GM23338 (cell line): ENCODE results near the gene PSD4. TPM values are rescaled to one million over a fixed set of nuclear protein-coding genes. Genes with fewer than 3 reads are reported as not detected.

Experiments
- ATAC-seq: fragments of 200-7000 bp; cut with Tn5 transposase; 3 replicates; pipeline ENCODE4 v1.9.1; 2020
- DNase-seq: peaks from one replicate; pipeline ENCODE4 v3.0.0-alpha.2; 2015; ENCODE audit warnings: low spot score
- H2AFZ ChIP-seq: fragments of 200-600 bp; sonication (generic); 2 replicates; pipeline ENCODE4 v1.8.0; 2016; ENCODE audit warnings: antibody characterized with exemption, mild to moderate bottlenecking, moderate library complexity
- H3F3A ChIP-seq: fragments of 200-600 bp; sonication (generic); replicated peaks from 2 replicates; pipeline ENCODE4 v1.8.0; 2017; ENCODE audit warnings: antibody characterized with exemption, mixed run types, low read depth
- H3K27ac ChIP-seq: fragments of 200-600 bp; sonication (generic); 2 replicates; pipeline ENCODE4 v1.6.1; 2016; ENCODE audit warnings: low read depth
- H3K27me3 ChIP-seq: fragments of 200-600 bp; sonication (generic); 2 replicates; pipeline ENCODE4 v1.8.0; 2016; ENCODE audit warnings: mild to moderate bottlenecking, mixed run types, moderate library complexity; ENCODE audit not compliant: insufficient read depth
- H3K36me3 ChIP-seq: fragments of 200-600 bp; sonication (generic); 2 replicates; pipeline ENCODE4 v1.8.0; 2016; ENCODE audit warnings: mild to moderate bottlenecking; ENCODE audit not compliant: insufficient read depth
- H3K4me1 ChIP-seq: fragments of 200-600 bp; sonication (generic); 2 replicates; pipeline ENCODE4 v1.8.0; 2016; ENCODE audit warnings: mild to moderate bottlenecking, moderate library complexity; ENCODE audit not compliant: insufficient read depth
- H3K4me2 ChIP-seq: fragments of 200-600 bp; sonication (generic); 2 replicates; pipeline ENCODE4 v1.7.1; 2017; ENCODE audit warnings: mixed run types
- H3K4me3 ChIP-seq: fragments of 200-600 bp; sonication (generic); 2 replicates; pipeline ENCODE4 v1.6.1; 2016; ENCODE audit warnings: mixed run types
- H3K79me2 ChIP-seq: fragments of 200-600 bp; sonication (generic); replicated peaks from 2 replicates; pipeline ENCODE4 v1.8.0; 2017; ENCODE audit warnings: mild to moderate bottlenecking; ENCODE audit not compliant: insufficient read depth
- H3K9me2 ChIP-seq: fragments of 200-600 bp; sonication (generic); 2 replicates; pipeline ENCODE4 v1.8.0; 2017; ENCODE audit not compliant: insufficient read depth
- H4K20me1 ChIP-seq: fragments of 200-600 bp; sonication (generic); replicated peaks from 2 replicates; pipeline ENCODE4 v1.8.0; 2017; ENCODE audit warnings: mild to moderate bottlenecking; ENCODE audit not compliant: insufficient read depth
- H3K27ac Mint-ChIP-seq: 2 replicates; pipeline ENCODE4 v1.8.0; 2020; ENCODE audit warnings: inconsistent platforms, mild to moderate bottlenecking, moderate library complexity, mixed read lengths
- H3K27me3 Mint-ChIP-seq: 3 replicates; pipeline ENCODE4 v1.8.0; 2022; ENCODE audit warnings: low read depth, mild to moderate bottlenecking, moderate library complexity, mixed read lengths, inconsistent platforms; ENCODE audit not compliant: insufficient read depth, poor library complexity
- H3K36me3 Mint-ChIP-seq: 3 replicates; pipeline ENCODE4 v1.8.0; 2021; ENCODE audit warnings: low read depth, mild to moderate bottlenecking, inconsistent platforms, moderate library complexity, mixed read lengths
- H3K4me1 Mint-ChIP-seq: 3 replicates; pipeline ENCODE4 v1.8.0; 2020; ENCODE audit warnings: mild to moderate bottlenecking, inconsistent platforms, mixed read lengths
- H3K4me3 Mint-ChIP-seq: 3 replicates; pipeline ENCODE4 v1.8.0; 2021; ENCODE audit warnings: moderate library complexity, mild to moderate bottlenecking, inconsistent platforms, mixed read lengths
- H3K9me3 Mint-ChIP-seq: 3 replicates; pipeline ENCODE4 v1.8.0; 2020; ENCODE audit warnings: moderate library complexity, mild to moderate bottlenecking, inconsistent platforms, mixed read lengths
- CREB1 ChIP-seq: fragments of 250-450 bp; sonication (Bioruptor Pico); IDR thresholded peaks from 2 replicates; pipeline ENCODE4 v1.5.0; 2020; ENCODE audit warnings: low read depth, mild to moderate bottlenecking, moderate library complexity
- CTCF ChIP-seq, 2 experiments: fragments of 200-600 bp in 1 of 2; sonication (generic) in 1 of 2; conservative IDR thresholded peaks; 2 replicates each; pipeline versions ENCODE4 v1.5.1 to v1.6.1; 2016 to 2017; ENCODE audit warnings: antibody characterized with exemption in 2 of 2, low read depth in 2 of 2, mild to moderate bottlenecking in 2 of 2, moderate library complexity in 1 of 2
- JUNB ChIP-seq: IDR thresholded peaks from one replicate; pipeline ENCODE4 v1.6.1; 2016; ENCODE audit warnings: antibody characterized with exemption; ENCODE audit not compliant: unreplicated experiment
- NANOG ChIP-seq: IDR thresholded peaks from 2 replicates; pipeline ENCODE4 v1.6.1; 2016; ENCODE audit warnings: antibody characterized with exemption, borderline replicate concordance
- ZNF331 ChIP-seq: fragments of 250-450 bp; sonication (Bioruptor Pico); IDR thresholded peaks from 2 replicates; pipeline ENCODE4 v1.5.0; 2020; ENCODE audit warnings: low read depth, mild to moderate bottlenecking, moderate library complexity
- ZNF462 ChIP-seq: fragments of 250-450 bp; sonication (Bioruptor Pico); IDR thresholded peaks from 2 replicates; pipeline ENCODE4 v1.5.0; 2020; ENCODE audit warnings: mild to moderate bottlenecking, moderate library complexity
- polyA plus RNA-seq: library from polyadenylated mRNA; unstranded; fragments of >200 nt; fragmentation: Nextera tagmentation; extraction: Ambion mirVana; gene quantifications from 2 replicates; pipeline ENCODE4 v1.2.1, GENCODE V29; 2016
- total RNA-seq: library from RNA; depleted of rRNA; stranded (reverse); fragments of >200 nt; shearing (Covaris generic); gene quantifications from 2 replicates; pipeline ENCODE4 v1.2.3, GENCODE V29; 2014

The PSD4 gene
- total and polyA plus RNA-seq, 2 experiments from 2014 or later, result 0.06 to 0.66 TPM

- TF ChIP-seq ZNF462 (CRISPR knock-in tag) (no peak), NANOG (no peak), ZNF331 (CRISPR knock-in tag) (no peak), CTCF (conservative IDR thresholded peaks at IDR 0.05; ENCODE audit: low read depth in 2 of 2) (no peak), JUNB (no peak)
Observed at GRCh38 chr2:113164215-113164929, 9.4 kb upstream of the PSD4 start (continued).

GRCh38 chr2:113164930-113165585 is 8.7 kb upstream of the PSD4 start:
- peaks cover 4% of the 10 kb centered on the region; the same call in 1 of the 2 replicates for H3K4me1 ChIP-seq
- Mint-ChIP-seq H3K27me3 (peaks cover 10% of the 10 kb centered on the region), H3K27ac (no peak overlapping the region), H3K4me3 (no peak overlapping the region), H3K36me3 (no peaks in the 10 kb centered on the region), H3K4me1 (peaks cover 16% of the 10 kb centered on the region), H3K9me3 (no peaks in the 10 kb centered on the region; the same call in 2 of the 3 replicates)
- no peaks in the 10 kb centered on the region for H4K20me1 ChIP-seq
- no peaks in the 10 kb centered on the region for H3K27me3 ChIP-seq
- TF ChIP-seq JUNB, result no peak
- TF ChIP-seq ZNF462 (CRISPR knock-in tag), result 0 out of 2 replicates have a peak, but pooled peaks have one; percentile 45
- no peak for TF ChIP-seq CREB1
- H3K79me2 ChIP-seq, result no peaks in the 10 kb centered on the region
- H2AFZ ChIP-seq, result no peak overlapping the region
- ATAC-seq (peak; percentile 98), DNase-seq (peak; percentile 74)
- no peak overlapping the region for H3K4me2 ChIP-seq
- H3K27ac ChIP-seq, result no peak overlapping the region
- no peak overlapping the region for H3K4me3 ChIP-seq
- no peaks in the 10 kb centered on the region for H3F3A ChIP-seq
- H3K9me2 ChIP-seq, result no peaks in the 10 kb centered on the region
- H3K36me3 ChIP-seq, result no peaks in the 10 kb centered on the region
